ENCODE results near the gene MPHOSPH9.

GRCh38 chr12:123238330-123238682 lies 5.4 kb upstream of the MPHOSPH9 start:
- TF ChIP-seq CTCF (IDR thresholded peaks at IDR 0.05) = no peak
- no peak for TF ChIP-seq POLR2A (IDR thresholded peaks at IDR 0.05)

Data from thyroid gland (tissue), 4 donors.